Measurements from ENCODE around the gene TOX2.

- no peak for TF ChIP-seq POLR2AphosphoS5 (IDR thresholded peaks at IDR 0.05; ENCODE audit: low read depth, low read length)
- TF ChIP-seq POLR2A (IDR thresholded peaks at IDR 0.05; ENCODE audit: control extremely low read depth in 1 of 2, low read depth in 2 of 2, low read length in 2 of 2) = no peak
- TF ChIP-seq CTCF (IDR thresholded peaks at IDR 0.05; ENCODE audit: control extremely low read depth in 1 of 3, insufficient read depth in 1 of 3, low read depth in 1 of 3, low read length in 3 of 3) = no peak
- no peak for TF ChIP-seq EZH2 (IDR thresholded peaks at IDR 0.05; ENCODE audit: low read depth, low read length, severe bottlenecking)
- TF ChIP-seq TEAD4 (IDR thresholded peaks at IDR 0.05; ENCODE audit: low read depth, low read length) = no peak
- TF ChIP-seq RAD21 (IDR thresholded peaks at IDR 0.05 in 1 of 2, conservative IDR thresholded peaks at IDR 0.05 in 1 of 2; ENCODE audit: low read depth in 2 of 2, low read length in 2 of 2) = no peak
These were observed 187.9 kb downstream of the TOX2 start for GRCh38 chr20:44102582-44102981.

Measured in H1 (cell line).